Panc1 (cell line): ENCODE measurements around the gene HCK. TPM values are rescaled to one million over a fixed set of nuclear protein-coding genes. Genes with fewer than 3 reads are reported as not detected.

Experiments used
- ATAC-seq: fragments of 200-7000 bp; cut with Tn5 transposase; 2 replicates; pipeline ENCODE4 v1.9.1; 2020; ENCODE audit warnings: mild to moderate bottlenecking, moderate library complexity
- BruUV-seq: library from RNA; stranded (reverse); fragments of 400-500 nt; replicated peaks from 2 replicates; lab custom pipeline; 2021; lab: Mats Ljungman, UMichigan
- CTCF ChIA-PET: fragments of 300-600 bp; sonication (Branson Sonifier 250); formaldehyde crosslinking; loops from one replicate; lab custom pipeline; 2022; ENCODE audit warnings: antibody characterized with exemption; lab: Charles Lee
- POLR2A ChIA-PET: fragments of 300-600 bp; sonication (Branson Sonifier 250); formaldehyde crosslinking; loops from one replicate; lab custom pipeline; 2022; ENCODE audit warnings: antibody characterized with exemption; lab: Charles Lee
- DNase-seq: peaks from one replicate; pipeline ENCODE4 v3.0.0-alpha.2; 2010; ENCODE audit warnings: low read depth, low spot score
- H3K27ac ChIP-seq: 2 replicates; pipeline ENCODE4 v1.5.1; 2011; ENCODE audit warnings: mild to moderate bottlenecking, low read length, inconsistent platforms
- H3K27me3 ChIP-seq: fragments of 200-500 bp; sonication (Bioruptor generic); 2 replicates; pipeline ENCODE4 v1.6.0; 2014; ENCODE audit warnings: low read length, inconsistent platforms; ENCODE audit not compliant: control insufficient read depth, insufficient read depth
- H3K36me3 ChIP-seq: fragments of 200-500 bp; sonication (Bioruptor generic); 2 replicates; pipeline ENCODE4 v1.5.1; 2014; ENCODE audit warnings: inconsistent platforms, mild to moderate bottlenecking, low read length, moderate library complexity; ENCODE audit not compliant: control insufficient read depth, insufficient read depth
- H3K4me1 ChIP-seq: 2 replicates; pipeline ENCODE4 v1.5.1; 2011; ENCODE audit warnings: inconsistent platforms, mild to moderate bottlenecking, low read length, moderate library complexity; ENCODE audit not compliant: control insufficient read depth, insufficient read depth
- H3K4me3 ChIP-seq, 2 experiments: 2 replicates each; pipeline ENCODE4 v1.5.1; 2011 to 2012; ENCODE audit warnings: low read depth in 2 of 2, low read length in 2 of 2, mild to moderate bottlenecking in 2 of 2, inconsistent platforms in 1 of 2, moderate library complexity in 1 of 2
- H3K9me3 ChIP-seq: fragments of 200-500 bp; sonication (Bioruptor generic); 2 replicates; pipeline ENCODE4 v1.5.1; 2014; ENCODE audit warnings: low read depth, mild to moderate bottlenecking, inconsistent platforms, low read length, moderate library complexity; ENCODE audit not compliant: control insufficient read depth, insufficient read depth
- POLR2AphosphoS5 ChIP-seq: IDR thresholded peaks from 2 replicates; pipeline ENCODE4 v1.6.1; 2012; ENCODE audit warnings: mild to moderate bottlenecking, low read depth, low read length, moderate library complexity
- SIN3A ChIP-seq: IDR thresholded peaks from 2 replicates; pipeline ENCODE4 v1.6.1; 2012; ENCODE audit warnings: low read depth, mild to moderate bottlenecking, low read length, moderate library complexity, borderline replicate concordance; ENCODE audit not compliant: insufficient read depth
- TCF7L2 ChIP-seq: IDR thresholded peaks from 2 replicates; pipeline ENCODE4 v1.6.1; 2011; ENCODE audit warnings: mild to moderate bottlenecking, low read depth, low read length, inconsistent platforms
- in situ Hi-C: cut with HindIII; loops from 2 replicates; pipeline ENCODE4 v1.10.0; 2016; ENCODE audit warnings: low sequenced_read_pairs, low pct_unique_long_range_greater_than_20kb
- intact Hi-C: fragments of 100-400 bp; cut with micrococcal nuclease; formaldehyde crosslinking; loops from one replicate; pipeline ENCODE4 v1.10.0; 2022; ENCODE audit not compliant: unreplicated experiment
- total RNA-seq: library from RNA; stranded (reverse); gene quantifications from one replicate; pipeline ENCODE4 v1.2.1, GENCODE V29; 2021; ENCODE audit not compliant: unreplicated experiment
- TF ChIP-seq, protein P1 (sequence below), 2 experiments: IDR thresholded peaks; 2 replicates each; pipeline ENCODE4 v1.6.1; 2011 to 2012; ENCODE audit warnings: low read depth in 2 of 2, control low read depth in 1 of 2, low read length in 1 of 2, mild to moderate bottlenecking in 1 of 2, moderate library complexity in 1 of 2; ENCODE audit not compliant: insufficient read depth in 1 of 2
- TF ChIP-seq, protein P2 (sequence below): fragments of 450-650 bp; IDR thresholded peaks from 2 replicates; pipeline ENCODE4 v1.5.1; 2017; ENCODE audit warnings: mild to moderate bottlenecking

Gene HCK
- total RNA-seq, 1 experiment from 2014 or later, result 0.98 TPM

GRCh38 chr20:32072168-32072750, 20.2 kb downstream of the HCK start:
- no peak for ATAC-seq
- TF ChIP-seq, protein P1, sequence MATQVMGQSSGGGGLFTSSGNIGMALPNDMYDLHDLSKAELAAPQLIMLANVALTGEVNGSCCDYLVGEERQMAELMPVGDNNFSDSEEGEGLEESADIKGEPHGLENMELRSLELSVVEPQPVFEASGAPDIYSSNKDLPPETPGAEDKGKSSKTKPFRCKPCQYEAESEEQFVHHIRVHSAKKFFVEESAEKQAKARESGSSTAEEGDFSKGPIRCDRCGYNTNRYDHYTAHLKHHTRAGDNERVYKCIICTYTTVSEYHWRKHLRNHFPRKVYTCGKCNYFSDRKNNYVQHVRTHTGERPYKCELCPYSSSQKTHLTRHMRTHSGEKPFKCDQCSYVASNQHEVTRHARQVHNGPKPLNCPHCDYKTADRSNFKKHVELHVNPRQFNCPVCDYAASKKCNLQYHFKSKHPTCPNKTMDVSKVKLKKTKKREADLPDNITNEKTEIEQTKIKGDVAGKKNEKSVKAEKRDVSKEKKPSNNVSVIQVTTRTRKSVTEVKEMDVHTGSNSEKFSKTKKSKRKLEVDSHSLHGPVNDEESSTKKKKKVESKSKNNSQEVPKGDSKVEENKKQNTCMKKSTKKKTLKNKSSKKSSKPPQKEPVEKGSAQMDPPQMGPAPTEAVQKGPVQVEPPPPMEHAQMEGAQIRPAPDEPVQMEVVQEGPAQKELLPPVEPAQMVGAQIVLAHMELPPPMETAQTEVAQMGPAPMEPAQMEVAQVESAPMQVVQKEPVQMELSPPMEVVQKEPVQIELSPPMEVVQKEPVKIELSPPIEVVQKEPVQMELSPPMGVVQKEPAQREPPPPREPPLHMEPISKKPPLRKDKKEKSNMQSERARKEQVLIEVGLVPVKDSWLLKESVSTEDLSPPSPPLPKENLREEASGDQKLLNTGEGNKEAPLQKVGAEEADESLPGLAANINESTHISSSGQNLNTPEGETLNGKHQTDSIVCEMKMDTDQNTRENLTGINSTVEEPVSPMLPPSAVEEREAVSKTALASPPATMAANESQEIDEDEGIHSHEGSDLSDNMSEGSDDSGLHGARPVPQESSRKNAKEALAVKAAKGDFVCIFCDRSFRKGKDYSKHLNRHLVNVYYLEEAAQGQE (IDR thresholded peaks at IDR 0.05; ENCODE audit: insufficient read depth in 1 of 2, low read depth in 2 of 2, low read length in 1 of 2), result no peak
- no peak for TF ChIP-seq TCF7L2
- TF ChIP-seq SIN3A, result no peak
- TF ChIP-seq POLR2AphosphoS5, result no peak
- TF ChIP-seq, protein P2, sequence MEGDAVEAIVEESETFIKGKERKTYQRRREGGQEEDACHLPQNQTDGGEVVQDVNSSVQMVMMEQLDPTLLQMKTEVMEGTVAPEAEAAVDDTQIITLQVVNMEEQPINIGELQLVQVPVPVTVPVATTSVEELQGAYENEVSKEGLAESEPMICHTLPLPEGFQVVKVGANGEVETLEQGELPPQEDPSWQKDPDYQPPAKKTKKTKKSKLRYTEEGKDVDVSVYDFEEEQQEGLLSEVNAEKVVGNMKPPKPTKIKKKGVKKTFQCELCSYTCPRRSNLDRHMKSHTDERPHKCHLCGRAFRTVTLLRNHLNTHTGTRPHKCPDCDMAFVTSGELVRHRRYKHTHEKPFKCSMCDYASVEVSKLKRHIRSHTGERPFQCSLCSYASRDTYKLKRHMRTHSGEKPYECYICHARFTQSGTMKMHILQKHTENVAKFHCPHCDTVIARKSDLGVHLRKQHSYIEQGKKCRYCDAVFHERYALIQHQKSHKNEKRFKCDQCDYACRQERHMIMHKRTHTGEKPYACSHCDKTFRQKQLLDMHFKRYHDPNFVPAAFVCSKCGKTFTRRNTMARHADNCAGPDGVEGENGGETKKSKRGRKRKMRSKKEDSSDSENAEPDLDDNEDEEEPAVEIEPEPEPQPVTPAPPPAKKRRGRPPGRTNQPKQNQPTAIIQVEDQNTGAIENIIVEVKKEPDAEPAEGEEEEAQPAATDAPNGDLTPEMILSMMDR, result no peak
- in situ Hi-C loops, result no loop called here

GRCh38 chr20:32075534-32075933, 23.5 kb downstream of the HCK start:
- CTCF ChIA-PET, result no interaction called here
- Histone ChIP-seq H3K36me3 (no peaks in the 10 kb centered on the region), H3K27me3 (no peaks in the 10 kb centered on the region), H3K4me1 (no peaks in the 10 kb centered on the region), H3K27ac (no peak overlapping the region), H3K9me3 (no peaks in the 10 kb centered on the region), H3K4me3 (no peak overlapping the region)
- in situ Hi-C loops, result no loop called here
- no TSS peak for BruUV-seq
- intact Hi-C loops, result no loop called here
- POLR2A ChIA-PET, result interaction anchor here (0.6 kb wide), 1 partner anchor 176 kb away, joined by 4 read pairs; no protein-coding TSS in a partner anchor
- no peak for ATAC-seq
- TF ChIP-seq POLR2AphosphoS5, result no peak
- no peak for TF ChIP-seq SIN3A
- no peak for TF ChIP-seq TCF7L2
- TF ChIP-seq, protein P1 (IDR thresholded peaks at IDR 0.05; ENCODE audit: insufficient read depth in 1 of 2, low read depth in 2 of 2, low read length in 1 of 2), result no peak
- TF ChIP-seq, protein P2, result no peak
- no peak for DNase-seq

More at GRCh38 chr20:32072168-32072750, 20.2 kb downstream of the HCK start:
- ChIA-PET POLR2A (interaction anchor here (0.5 to 0.8 kb wide), 2 partner anchors 31 to 62 kb away, joined by 3 to 6 read pairs; no protein-coding TSS in a partner anchor), CTCF (interaction anchor here (0.5 to 1.1 kb wide), 4 partner anchors 10 to 185 kb away, joined by 3 to 8 read pairs (median 5); no protein-coding TSS in a partner anchor)
- H3K27ac ChIP-seq, result no peak overlapping the region
- intact Hi-C loops, result loop anchor here (5.0 kb wide), 1 partner anchor 35 kb away; no protein-coding TSS in a partner anchor
- H3K9me3 ChIP-seq, result no peaks in the 10 kb centered on the region
- BruUV-seq, result no TSS peak
- H3K4me1 ChIP-seq, result no peaks in the 10 kb centered on the region
- peaks cover 5% of the 10 kb centered on the region; the same call in 1 of the 2 replicates for H3K27me3 ChIP-seq
- DNase-seq, result no peak
- H3K4me3 ChIP-seq, result no peak overlapping the region
- H3K36me3 ChIP-seq, result no peaks in the 10 kb centered on the region
